K562 (cell line): Measurements from ENCODE around the gene SLC10A4. TPM values are rescaled to one million over a fixed set of nuclear protein-coding genes. Genes with fewer than 3 reads are reported as not detected.

Experiments used
- CHCHD3 ChIP-seq: fragments of 250-450 bp; sonication (Bioruptor Pico); IDR thresholded peaks from 2 replicates; pipeline ENCODE4 v2.1.2; 2022; ENCODE audit warnings: mild to moderate bottlenecking
- E2F3 ChIP-seq: fragments of 250-450 bp; sonication (Bioruptor Pico); IDR thresholded peaks from 2 replicates; pipeline ENCODE4 v1.4.0; 2020; ENCODE audit warnings: mild to moderate bottlenecking
- ELK1 ChIP-seq: sonication (generic); formaldehyde crosslinking; IDR thresholded peaks from 2 replicates; pipeline ENCODE4 v1.8.1; 2022; ENCODE audit warnings: missing genetic modification reagents
- ETS1 ChIP-seq: conservative IDR thresholded peaks from 2 replicates; pipeline ENCODE4 v1.6.1; 2011; ENCODE audit warnings: low read depth, mild to moderate bottlenecking, low read length; ENCODE audit not compliant: control insufficient read depth
- FOXA1 ChIP-seq: fragments of 450-650 bp; IDR thresholded peaks from 2 replicates; pipeline ENCODE4 v1.6.1; 2016; ENCODE audit warnings: mild to moderate bottlenecking, borderline replicate concordance
- KLF6 ChIP-seq: fragments of 250-450 bp; sonication (Bioruptor Pico); IDR thresholded peaks from 2 replicates; pipeline ENCODE4 v1.4.0; 2020; ENCODE audit warnings: mild to moderate bottlenecking, moderate library complexity, borderline replicate concordance
- THAP7 ChIP-seq: fragments of 250-450 bp; sonication (Bioruptor Pico); IDR thresholded peaks from 2 replicates; pipeline ENCODE4 v1.5.0; 2021
- TSHZ1 ChIP-seq: fragments of 250-450 bp; sonication (Bioruptor Pico); IDR thresholded peaks from 2 replicates; pipeline ENCODE4 v1.4.0; 2020; ENCODE audit warnings: mild to moderate bottlenecking, moderate library complexity
- ZNF518B ChIP-seq: fragments of 250-450 bp; sonication (Bioruptor Pico); IDR thresholded peaks from 2 replicates; pipeline ENCODE4 v1.5.0; 2021; ENCODE audit warnings: mild to moderate bottlenecking, moderate library complexity
- polyA plus RNA-seq, 8 experiments: library from polyadenylated mRNA; depleted of rRNA in 4 of 8; stranded (reverse) in 5 of 8; unstranded in 3 of 8; fragments of >200 nt; fragmentation: Nextera tagmentation in 2 of 8; fragmentation: Illumina TruSeq in 1 of 8; extraction: Ambion mirVana in 2 of 8; extraction: Trizol in 1 of 8; gene quantifications; 2 replicates each; pipeline versions ENCODE4 v1.2.1 to v1.2.3, GENCODE V29; 2011 to 2014; ENCODE audit warnings: inconsistent platforms in 1 of 8, missing spikeins in 1 of 8
- total RNA-seq, 7 experiments: library from RNA; depleted of rRNA in 6 of 7; stranded (reverse); fragments of >200 nt in 6 of 7; fragmentation: Illumina TruSeq in 2 of 7; extraction: Trizol in 2 of 7; gene quantifications; 2 replicates each; pipeline versions ENCODE4 v1.2.1 to v1.2.3, GENCODE V29; 2011 to 2021; ENCODE audit warnings: low replicate concordance in 1 of 7

SLC10A4 gene
- total and polyA plus RNA-seq, 9 of the 15 experiments (the other 6 are each of a cell fraction or from before 2014, with no cell fraction given), result 2.5 to 16.9 (median 9.3) TPM

GRCh38 chr4:48503233-48504025 is 20.3 kb downstream of the SLC10A4 start (continued):
- TF ChIP-seq ZNF518B (CRISPR knock-in tag) (no peak), TSHZ1 (CRISPR knock-in tag) (no peak), CHCHD3 (CRISPR knock-in tag) (no peak), ETS1 (no peak), FOXA1 (no peak), ELK1 (CRISPR knock-in tag) (no peak), KLF6 (CRISPR knock-in tag) (no peak), E2F3 (no peak), THAP7 (CRISPR knock-in tag) (no peak)
- TF ChIP-seq, all 486 proteins: peak for 0
